Measurements from ENCODE around the gene GLT1D1.

Gene GLT1D1

GRCh38 chr12:128817111-128818015, 35.9 kb upstream of the GLT1D1 start:
- no peak for TF ChIP-seq GATA2 (IDR thresholded peaks at IDR 0.05; ENCODE audit: low read depth, low read length)
- TF ChIP-seq GATA3 (IDR thresholded peaks at IDR 0.05; ENCODE audit: low read depth, low read length), result no peak

DNA sequence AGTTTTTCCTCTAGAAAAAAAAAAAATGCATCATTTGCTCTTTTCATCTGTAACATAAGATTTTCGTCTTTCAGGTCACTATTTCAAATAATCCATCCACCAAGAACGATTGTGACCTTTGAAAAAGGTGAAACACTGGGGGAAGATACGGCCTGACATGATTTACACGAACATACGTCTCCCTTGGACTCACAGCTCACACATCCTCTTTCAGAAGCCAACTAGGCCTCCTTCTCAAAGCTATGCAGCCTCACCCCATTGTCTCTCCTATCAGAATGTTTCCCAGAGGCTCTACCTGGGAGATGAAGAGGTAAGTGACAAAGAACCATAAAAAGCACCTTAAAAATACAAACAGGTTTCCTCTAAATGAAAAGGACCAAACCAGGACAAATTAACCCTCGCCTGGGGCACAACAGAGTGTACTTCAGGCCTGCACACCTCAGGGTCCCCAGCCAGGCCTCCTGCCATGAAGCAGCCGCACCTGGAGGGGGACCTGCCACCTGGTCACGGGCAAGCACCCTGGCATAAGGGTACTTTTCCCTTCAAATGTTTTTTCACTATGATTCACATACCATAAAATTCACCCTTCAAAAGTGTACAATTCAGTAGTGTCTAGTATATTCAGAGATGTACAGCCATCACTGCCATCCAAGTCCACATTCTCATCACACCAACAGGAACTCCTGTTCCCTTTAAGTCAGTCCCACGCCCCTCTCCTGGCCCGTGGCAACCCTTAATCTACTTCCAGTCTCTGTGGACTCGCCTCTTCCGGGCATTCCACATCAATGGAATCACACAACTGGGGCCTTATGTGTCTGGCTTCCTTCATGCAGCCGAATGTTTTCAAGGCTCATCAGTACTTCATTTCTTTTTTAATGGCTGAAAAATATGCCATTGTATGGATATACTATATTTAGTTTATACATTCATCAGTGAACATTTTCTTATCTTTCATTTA, 34.9 kb upstream of the GLT1D1 start:
- TF ChIP-seq GATA2 (IDR thresholded peaks at IDR 0.05; ENCODE audit: low read depth, low read length), result no peak

DNA sequence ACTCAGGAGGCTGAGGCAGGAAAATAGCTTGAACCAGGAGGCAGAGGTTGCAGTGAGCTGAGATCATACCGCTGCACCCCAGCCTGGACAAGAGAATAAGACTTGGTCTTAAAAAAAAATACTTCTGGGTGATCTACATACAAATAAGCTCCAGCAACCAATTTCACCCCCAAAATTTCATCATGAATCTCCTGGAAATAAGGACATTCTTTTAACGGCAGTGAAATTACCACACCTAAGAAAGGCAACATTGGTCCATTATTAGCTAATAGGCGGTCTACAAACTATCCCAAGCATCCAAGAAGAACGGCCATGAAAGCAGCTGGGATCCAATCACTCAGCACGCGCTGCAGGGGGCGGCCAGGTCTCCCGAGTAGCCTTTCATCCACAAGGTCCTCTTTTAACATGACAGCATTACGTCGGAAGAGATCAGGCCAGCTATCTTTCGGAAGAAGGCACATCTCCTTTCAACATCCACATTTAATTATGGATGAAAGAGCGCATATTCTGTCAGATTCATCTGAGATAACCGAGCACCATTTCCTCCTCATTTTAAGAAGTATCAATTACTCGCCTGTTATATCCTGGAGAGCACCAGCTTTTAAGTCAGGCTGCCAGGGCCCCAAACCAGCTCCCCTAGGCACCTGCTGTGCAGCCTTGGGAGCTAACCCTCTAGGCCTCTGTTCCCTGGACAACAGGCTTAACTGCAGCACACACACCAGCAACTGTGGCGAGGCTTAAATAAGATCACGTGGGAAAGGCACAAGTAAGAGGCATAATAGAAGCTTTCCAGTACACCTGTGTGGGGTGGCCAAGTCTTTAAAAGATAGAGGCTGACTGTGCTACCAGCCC, 33.8 kb upstream of the GLT1D1 start:
- TF ChIP-seq GATA3 (IDR thresholded peaks at IDR 0.05; ENCODE audit: low read depth, low read length) (no peak), GATA2 (IDR thresholded peaks at IDR 0.05; ENCODE audit: low read depth, low read length) (no peak)

DNA sequence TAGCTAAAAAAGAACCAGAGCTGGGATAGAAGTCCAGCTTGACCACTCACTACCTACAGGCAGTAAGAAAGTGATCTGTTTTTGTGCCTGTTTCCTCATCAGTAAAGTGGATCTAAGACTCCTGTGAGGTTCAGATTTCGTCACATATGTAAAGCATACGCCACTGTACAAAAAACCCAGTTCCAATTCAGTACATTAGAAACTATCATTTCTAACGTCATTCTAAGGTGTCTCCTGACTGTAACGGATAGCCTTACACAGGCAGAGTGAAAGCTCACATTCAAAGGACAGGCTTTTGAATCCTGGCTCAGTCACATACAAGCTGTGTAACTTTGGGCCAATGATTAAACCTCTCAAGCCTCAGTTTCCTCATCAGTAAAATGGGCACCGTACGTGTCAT, 33.0 kb upstream of the GLT1D1 start:
- TF ChIP-seq GATA3 (IDR thresholded peaks at IDR 0.05; ENCODE audit: low read depth, low read length), result no peak

DNA sequence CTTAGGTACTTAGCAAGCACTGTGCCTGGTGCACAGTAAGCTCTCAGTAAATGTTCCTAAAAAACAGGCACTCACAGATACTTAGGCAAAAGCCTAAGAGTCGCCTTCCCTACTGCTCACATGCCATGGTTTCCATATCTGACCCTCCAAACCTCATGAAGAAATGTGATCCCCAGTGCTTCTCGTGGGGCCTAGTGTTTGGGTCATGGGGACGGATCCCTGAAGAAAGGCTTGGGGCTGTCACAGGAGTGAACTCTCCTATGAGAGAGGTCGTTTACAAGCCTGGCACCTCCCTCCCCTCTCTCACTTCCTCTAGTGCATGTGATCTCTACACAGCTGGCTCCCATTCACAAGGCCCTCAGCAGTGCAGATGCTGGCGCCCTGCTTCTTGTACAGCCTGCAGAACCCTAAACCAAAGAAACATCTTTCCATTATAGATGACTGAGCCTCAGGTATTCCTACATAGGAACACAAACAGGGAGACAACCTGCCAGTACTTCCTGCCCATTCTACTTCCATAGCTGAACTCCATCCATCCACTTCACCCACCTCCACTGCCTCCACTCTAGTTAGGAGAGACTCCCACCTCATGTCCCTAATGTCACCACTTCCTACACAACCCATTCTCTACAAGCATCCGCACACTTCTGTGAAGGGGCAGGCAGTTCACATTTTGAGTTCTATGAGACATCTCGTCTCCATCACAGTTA, 32.4 kb upstream of the GLT1D1 start:
- no peak for TF ChIP-seq GATA3 (IDR thresholded peaks at IDR 0.05; ENCODE audit: low read depth, low read length)
- no peak for TF ChIP-seq GATA2 (IDR thresholded peaks at IDR 0.05; ENCODE audit: low read depth, low read length)

DNA sequence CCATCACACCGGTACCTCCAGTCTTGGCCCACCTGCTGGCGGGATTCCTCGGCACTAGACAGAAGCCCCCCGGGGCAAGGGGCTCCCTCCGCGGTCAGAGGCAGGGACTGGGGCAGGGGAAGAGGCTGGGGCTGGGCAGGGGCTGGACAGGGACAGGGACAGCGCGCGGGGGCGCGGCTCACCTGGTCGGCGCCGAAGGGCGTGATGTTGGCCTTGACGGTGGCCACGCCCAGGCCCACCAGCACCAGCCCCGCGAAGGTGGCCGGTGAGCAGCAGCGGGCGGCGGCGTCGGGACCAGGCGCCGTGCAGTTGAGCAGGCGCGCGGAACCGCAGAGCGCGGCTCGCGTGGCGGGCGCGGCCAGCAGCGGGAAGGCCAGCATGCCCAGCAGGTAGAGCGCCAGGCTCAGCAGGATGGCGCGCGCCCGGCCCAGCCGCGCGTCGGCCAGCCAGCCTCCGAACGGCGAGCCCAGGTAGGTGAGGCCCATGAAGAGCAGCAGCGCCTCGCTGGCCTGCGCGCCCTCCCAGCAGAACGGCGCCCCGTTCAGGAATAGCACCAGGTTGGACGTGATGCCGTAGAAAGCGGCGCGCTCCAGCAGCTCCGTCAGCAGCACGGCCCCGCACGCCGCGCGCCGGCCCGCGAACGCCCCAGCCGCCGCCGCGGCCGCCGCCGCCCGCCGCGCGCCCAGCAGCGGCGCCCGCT, 29.9 kb upstream of the GLT1D1 start:
- no peak for TF ChIP-seq GATA3 (IDR thresholded peaks at IDR 0.05; ENCODE audit: low read depth, low read length)
- TF ChIP-seq GATA2 (IDR thresholded peaks at IDR 0.05; ENCODE audit: low read depth, low read length), result no peak

DNA sequence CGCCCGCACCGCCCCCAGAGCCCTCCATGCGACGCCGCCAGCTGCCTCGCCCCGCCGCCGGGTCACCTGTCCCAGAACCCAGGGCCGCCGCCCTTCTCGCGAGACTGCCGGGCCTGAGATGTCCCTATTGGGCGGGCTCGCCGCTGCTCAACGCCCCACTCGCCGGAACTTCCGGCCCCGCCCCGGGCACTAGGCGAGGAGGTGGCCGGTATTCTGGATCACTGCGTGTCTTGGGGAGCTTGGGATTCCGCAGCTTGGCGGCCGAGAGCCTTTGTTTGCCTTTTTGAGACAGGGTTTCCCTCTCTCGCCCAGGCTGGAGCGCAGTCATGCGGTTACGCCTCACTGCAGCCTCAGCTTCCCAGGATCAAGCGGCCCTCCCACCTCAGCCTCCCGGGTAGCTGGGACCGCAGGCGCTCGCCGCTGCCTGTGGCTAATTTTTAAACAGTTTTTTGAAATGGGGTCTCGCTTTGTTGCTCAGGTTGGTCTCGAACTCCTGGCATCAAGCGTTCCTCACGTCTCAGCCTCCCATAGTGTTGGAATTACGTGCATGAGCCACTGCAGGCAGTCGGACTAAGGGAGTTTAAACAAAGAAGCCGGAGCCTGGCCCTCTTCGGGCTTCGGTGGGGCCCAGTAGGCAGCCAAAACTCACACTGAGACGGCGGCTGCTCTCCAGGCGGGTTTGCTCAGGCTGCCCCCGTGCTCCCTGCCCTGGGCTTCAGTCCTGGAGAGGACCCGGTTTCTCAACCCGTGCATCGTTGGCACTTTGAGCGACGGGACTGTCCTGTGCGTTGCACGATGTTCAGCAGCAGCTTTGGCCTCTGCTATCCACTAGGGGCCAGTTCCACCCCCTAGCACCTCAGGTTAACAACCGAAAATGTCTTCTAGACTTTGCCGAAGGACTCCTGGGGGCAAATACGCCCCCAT, 29.1 kb upstream of the GLT1D1 start, which contains the start of gene SLC15A4:
SLC15A4 (minus strand) TSS at position 43 of the 924 bp plus-strand sequence; CDS start at position 28, 15 bp downstream.
- TF ChIP-seq GATA2 (IDR thresholded peaks at IDR 0.05; ENCODE audit: low read depth, low read length) (no peak), GATA3 (IDR thresholded peaks at IDR 0.05; ENCODE audit: low read depth, low read length) (no peak)

DNA sequence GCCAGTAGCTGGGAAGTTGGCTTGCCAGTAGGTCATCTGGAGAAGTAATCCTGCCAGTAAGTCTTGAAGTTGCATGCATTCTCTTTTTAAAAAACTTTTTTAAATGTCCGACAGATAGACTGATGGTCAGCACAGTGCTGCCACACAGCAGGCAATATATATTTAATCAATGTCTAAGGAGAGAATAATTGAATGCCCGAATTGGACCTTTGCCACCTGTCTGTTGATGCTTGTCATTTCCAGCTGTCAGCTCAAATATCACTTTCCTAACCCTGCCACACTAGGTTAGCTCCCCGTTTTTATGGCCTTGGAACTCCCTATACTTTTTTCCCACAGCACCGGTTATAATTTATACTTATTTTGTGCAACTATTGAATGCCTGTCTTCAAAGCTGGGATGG, 27.4 kb upstream of the GLT1D1 start:
- TF ChIP-seq GATA2 (IDR thresholded peaks at IDR 0.05; ENCODE audit: low read depth, low read length) (no peak), GATA3 (IDR thresholded peaks at IDR 0.05; ENCODE audit: low read depth, low read length) (no peak)

GRCh38 chr12:128827724-128828123, 25.6 kb upstream of the GLT1D1 start:
- TF ChIP-seq GATA3 (IDR thresholded peaks at IDR 0.05; ENCODE audit: low read depth, low read length) (no peak), GATA2 (IDR thresholded peaks at IDR 0.05; ENCODE audit: low read depth, low read length) (no peak)

GRCh38 chr12:128829861-128830504, 23.3 kb upstream of the GLT1D1 start:
- no peak for TF ChIP-seq GATA3 (IDR thresholded peaks at IDR 0.05; ENCODE audit: low read depth, low read length)
- no peak for TF ChIP-seq GATA2 (IDR thresholded peaks at IDR 0.05; ENCODE audit: low read depth, low read length)

DNA sequence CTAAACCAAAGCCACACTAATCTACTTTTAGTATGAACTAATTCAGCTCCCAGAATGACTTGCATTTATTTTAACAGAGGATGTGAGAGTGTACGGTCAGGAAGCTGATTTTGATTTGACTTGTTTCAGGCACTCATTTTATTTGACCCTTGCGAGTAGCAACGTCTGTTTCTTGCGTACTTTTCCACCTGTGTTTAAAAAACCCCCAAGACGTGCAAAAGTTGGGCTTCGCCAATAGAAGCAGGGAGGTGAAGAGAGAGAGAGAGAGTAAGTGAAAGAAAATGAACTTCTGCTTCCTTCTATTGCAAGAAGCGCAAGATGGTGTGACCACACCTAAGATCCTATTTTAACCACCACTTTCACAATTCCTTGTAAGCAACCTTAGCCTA, 22.8 kb upstream of the GLT1D1 start:
- no peak for TF ChIP-seq GATA3 (IDR thresholded peaks at IDR 0.05; ENCODE audit: low read depth, low read length)
- no peak for TF ChIP-seq GATA2 (IDR thresholded peaks at IDR 0.05; ENCODE audit: low read depth, low read length)
